Activated CD4-positive, alpha-beta T cell treated with anti-CD3 and anti-CD28 coated beads, Interleukin-2, Interleukin-4, amounts not matched to agents 100 ng/mL and 50 ng/mL, durations not matched to agents 16 hours and 8 hours (primary cell): Measurements from ENCODE around the gene CASP5.

Experiments
- DNase-seq: peaks from one replicate; pipeline ENCODE4 v3.0.0-alpha.2; 2020; ENCODE audit warnings: low spot score

Gene CASP5

DNA sequence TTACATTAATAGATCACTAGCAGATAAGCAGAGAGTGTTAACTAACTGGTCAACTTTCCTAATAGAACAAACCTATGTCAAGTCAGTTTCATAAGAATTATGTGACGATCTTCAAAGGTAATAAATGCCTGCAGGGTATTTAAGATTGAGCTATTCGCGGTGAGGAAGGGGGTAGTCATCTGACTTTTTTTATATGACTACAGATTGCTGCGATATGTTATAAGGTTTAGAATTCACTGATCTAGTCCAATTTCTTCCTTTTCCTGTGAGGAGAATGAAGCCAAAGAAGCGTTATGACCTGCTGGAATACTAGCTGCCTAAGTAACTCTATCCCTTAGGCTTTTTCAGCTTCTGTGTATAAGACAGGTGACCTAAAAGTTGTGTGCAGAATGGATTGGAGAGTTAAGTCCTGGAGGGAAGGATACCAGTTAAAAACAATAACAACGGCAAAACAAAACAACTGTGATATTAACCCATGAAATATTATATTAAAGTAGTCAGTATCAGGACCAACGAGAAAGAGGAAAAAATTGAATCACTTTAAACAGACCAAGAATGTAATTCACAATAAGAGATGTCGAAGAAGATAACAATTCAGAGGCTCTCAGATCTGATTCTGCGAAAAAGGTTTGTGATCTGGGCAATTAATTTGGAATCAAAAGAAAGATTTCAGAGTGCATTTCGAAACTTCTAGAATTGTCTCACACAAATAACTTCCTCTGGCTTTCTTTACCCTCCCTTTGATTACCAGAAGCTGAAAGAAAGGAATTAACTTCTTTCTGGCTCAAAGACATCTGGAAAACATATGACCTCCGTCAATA, 55.2 kb downstream of the CASP5 start:
- DNase-seq: peak; percentile 14

DNA sequence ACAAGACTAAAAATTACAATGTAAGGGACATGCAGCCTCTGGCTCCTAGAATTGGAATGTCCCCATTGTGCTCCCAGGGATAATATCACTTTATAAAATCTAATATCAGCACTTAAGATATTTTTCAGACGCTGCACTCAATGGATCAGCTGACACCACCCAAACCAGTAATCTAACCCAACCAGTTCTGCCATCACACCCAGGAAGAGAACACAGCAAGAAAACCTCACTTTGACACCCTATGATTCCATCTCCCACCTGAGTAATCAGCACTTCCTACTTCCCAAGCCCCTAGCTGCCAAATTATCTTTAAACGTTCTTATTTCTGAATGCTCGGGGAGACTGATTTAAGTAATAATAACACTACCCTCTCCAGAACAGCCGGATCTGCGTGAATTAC, 57.2 kb downstream of the CASP5 start:
- DNase-seq: no peak

- DNase-seq: no peak
These were observed 58.7 kb downstream of the CASP5 start for GRCh38 chr11:104964247-104964646.

GRCh38 chr11:104962852-104963251, 60.1 kb downstream of the CASP5 start:
- DNase-seq: no peak

GRCh38 chr11:104957280-104957679, 65.7 kb downstream of the CASP5 start:
- no peak for DNase-seq

DNA sequence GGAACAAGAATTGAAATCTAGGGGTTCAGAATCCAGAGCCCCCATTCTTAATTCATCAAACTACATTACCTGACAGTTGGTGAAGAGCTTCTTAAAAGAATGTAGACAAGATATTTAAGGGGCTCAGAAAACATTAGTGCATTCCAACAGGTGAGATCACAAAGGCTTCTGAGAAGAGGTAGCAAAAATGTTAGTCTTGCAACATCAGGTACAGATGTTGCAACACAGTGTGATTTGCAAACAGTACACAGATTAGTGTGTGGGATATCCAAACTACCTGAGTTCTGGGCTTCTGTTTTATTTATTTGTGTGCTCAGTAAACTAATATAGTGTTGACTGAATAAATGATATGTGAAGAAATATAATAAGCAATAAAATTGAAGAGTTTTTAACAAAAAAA, 66.4 kb downstream of the CASP5 start:
- no peak for DNase-seq

DNA sequence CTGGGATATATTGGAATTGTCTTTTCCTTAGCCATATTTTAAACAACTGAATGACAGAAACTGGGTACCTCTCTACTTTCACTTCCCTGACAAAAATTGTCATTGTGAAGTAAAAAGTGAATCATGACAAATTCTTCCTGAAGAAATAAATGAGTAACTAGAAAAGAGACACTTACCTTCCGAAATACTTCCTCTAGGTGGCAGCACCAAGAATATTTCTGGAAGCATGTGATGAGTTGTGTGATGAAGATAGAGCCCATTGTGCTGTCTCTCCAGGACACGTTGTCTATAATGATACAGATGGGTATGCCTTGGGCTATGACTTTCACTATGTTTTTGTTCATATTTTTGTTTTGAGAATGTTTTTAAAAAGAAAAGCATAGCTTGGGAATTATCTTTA, 76.1 kb downstream of the CASP5 start:
- DNase-seq: peak; percentile 60
